HuH-7.5 (cell line): ENCODE data around the gene SUCLG2.
"Not testable (repeated sequence)": the region's sequence is repeated elsewhere in the genome, so short reads cannot be mapped to it uniquely, and the experiment has no call there.

Experiments
- DNase-seq: peaks from one replicate; pipeline ENCODE4 v3.0.0; 2011; ENCODE audit warnings: low spot score

SUCLG2 gene

GRCh38 chr3:67609709-67610108, 44.7 kb downstream of the SUCLG2 start:
- no peak for DNase-seq

GRCh38 chr3:67608034-67608433, 46.4 kb downstream of the SUCLG2 start:
- DNase-seq = no peak

GRCh38 chr3:67605377-67605776, 49.0 kb downstream of the SUCLG2 start:
- no peak for DNase-seq

- no peak for DNase-seq
Observed at GRCh38 chr3:67602816-67603215, 51.6 kb downstream of the SUCLG2 start.

GRCh38 chr3:67601919-67602608, 52.3 kb downstream of the SUCLG2 start:
- DNase-seq = no peak

- DNase-seq = no peak
Observed at GRCh38 chr3:67601385-67601784, 53.0 kb downstream of the SUCLG2 start.

- no peak for DNase-seq
Observed at GRCh38 chr3:67599821-67600220, 54.6 kb downstream of the SUCLG2 start.

- no peak for DNase-seq
Observed at GRCh38 chr3:67598814-67599556, 55.4 kb downstream of the SUCLG2 start.

GRCh38 chr3:67595424-67595823, 59.0 kb downstream of the SUCLG2 start:
- DNase-seq = no peak

- DNase-seq = no peak
Observed at GRCh38 chr3:67593761-67594234, 60.6 kb downstream of the SUCLG2 start.

- no peak for DNase-seq
Observed at GRCh38 chr3:67592057-67592456, 62.4 kb downstream of the SUCLG2 start.

GRCh38 chr3:67587811-67588210, 66.6 kb downstream of the SUCLG2 start:
- DNase-seq = no peak

- DNase-seq = no peak
Observed at GRCh38 chr3:67587301-67587700, 67.1 kb downstream of the SUCLG2 start.

- not testable (repeated sequence) for DNase-seq
Observed at GRCh38 chr3:67584608-67585007, 69.8 kb downstream of the SUCLG2 start.

GRCh38 chr3:67580430-67581000, 73.9 kb downstream of the SUCLG2 start:
- no peak for DNase-seq

- DNase-seq = no peak
Observed at GRCh38 chr3:67578416-67578815, 76.0 kb downstream of the SUCLG2 start.

GRCh38 chr3:67576441-67576840, 78.0 kb downstream of the SUCLG2 start:
- DNase-seq = no peak

- DNase-seq = no peak
Observed at GRCh38 chr3:67569324-67569723, 85.1 kb downstream of the SUCLG2 start.

- DNase-seq = no peak
Observed at GRCh38 chr3:67567893-67568292, 86.5 kb downstream of the SUCLG2 start.

- DNase-seq = no peak
Observed at GRCh38 chr3:67564973-67565372, 89.4 kb downstream of the SUCLG2 start.

- DNase-seq = no peak
Observed at GRCh38 chr3:67564008-67564407, 90.4 kb downstream of the SUCLG2 start.

- no peak for DNase-seq
Observed at GRCh38 chr3:67561667-67562394, 92.6 kb downstream of the SUCLG2 start.

GRCh38 chr3:67561266-67561665, 93.1 kb downstream of the SUCLG2 start:
- no peak for DNase-seq
